GM18519 (cell line): ENCODE results near the gene LSMEM2.
"Not testable (repeated sequence)": the region's sequence is repeated elsewhere in the genome, so short reads cannot be mapped to it uniquely, and the experiment has no call there.

Source experiments
- ATAC-seq: cut with Tn5 transposase; IDR thresholded peaks from one replicate; pipeline ENCODE4 v1.9.1; 2021; ENCODE audit warnings: mild to moderate bottlenecking, moderate library complexity; ENCODE audit not compliant: unreplicated experiment, low FRiP score

The LSMEM2 gene

GRCh38 chr3:50245251-50245745 lies 33.6 kb upstream of the LSMEM2 start:
- no peak for ATAC-seq

- peak; percentile 30 for ATAC-seq
These were observed 32.9 kb upstream of the LSMEM2 start for GRCh38 chr3:50245831-50246516.

- peak; percentile 48 for ATAC-seq
These were observed 32.4 kb upstream of the LSMEM2 start for GRCh38 chr3:50246517-50246954.

- ATAC-seq = no peak
These were observed 30.5 kb upstream of the LSMEM2 start for GRCh38 chr3:50248387-50248786.

- no peak for ATAC-seq
These were observed 29.4 kb upstream of the LSMEM2 start for GRCh38 chr3:50249457-50249856.

GRCh38 chr3:50250514-50250913 lies 28.4 kb upstream of the LSMEM2 start:
- ATAC-seq = no peak

GRCh38 chr3:50251220-50251619 lies 27.7 kb upstream of the LSMEM2 start:
- no peak for ATAC-seq

GRCh38 chr3:50254577-50255250 lies 24.2 kb upstream of the LSMEM2 start:
- no peak for ATAC-seq

GRCh38 chr3:50255251-50255615 lies 23.7 kb upstream of the LSMEM2 start:
- no peak for ATAC-seq

- no peak for ATAC-seq
These were observed 21.7 kb upstream of the LSMEM2 start for GRCh38 chr3:50256978-50257890.

- ATAC-seq = no peak
These were observed 20.7 kb upstream of the LSMEM2 start for GRCh38 chr3:50258029-50258680.

- ATAC-seq = no peak
These were observed 19.9 kb upstream of the LSMEM2 start for GRCh38 chr3:50258979-50259378.

- no peak for ATAC-seq
These were observed 19.4 kb upstream of the LSMEM2 start for GRCh38 chr3:50259432-50260026.

GRCh38 chr3:50260027-50260941 lies 18.6 kb upstream of the LSMEM2 start:
- peak; percentile 64 for ATAC-seq

- no peak for ATAC-seq
These were observed 17.9 kb upstream of the LSMEM2 start for GRCh38 chr3:50260942-50261441.

GRCh38 chr3:50261505-50261904 lies 17.4 kb upstream of the LSMEM2 start:
- no peak for ATAC-seq

GRCh38 chr3:50262200-50262599 lies 16.7 kb upstream of the LSMEM2 start:
- ATAC-seq = not testable (repeated sequence)

- no peak for ATAC-seq
These were observed 16.1 kb upstream of the LSMEM2 start for GRCh38 chr3:50262778-50263177.
